CD4-positive, alpha-beta T cell treated with Interferon gamma for 1 hour (primary cell): ENCODE results near the gene UBTD1.
"Not testable (repeated sequence)": the region's sequence is repeated elsewhere in the genome, so short reads cannot be mapped to it uniquely, and the experiment has no call there.

ENCODE experiments used
- DNase-seq: peaks from one replicate; pipeline ENCODE4 v3.0.0-alpha.2; 2020

UBTD1 gene

DNA sequence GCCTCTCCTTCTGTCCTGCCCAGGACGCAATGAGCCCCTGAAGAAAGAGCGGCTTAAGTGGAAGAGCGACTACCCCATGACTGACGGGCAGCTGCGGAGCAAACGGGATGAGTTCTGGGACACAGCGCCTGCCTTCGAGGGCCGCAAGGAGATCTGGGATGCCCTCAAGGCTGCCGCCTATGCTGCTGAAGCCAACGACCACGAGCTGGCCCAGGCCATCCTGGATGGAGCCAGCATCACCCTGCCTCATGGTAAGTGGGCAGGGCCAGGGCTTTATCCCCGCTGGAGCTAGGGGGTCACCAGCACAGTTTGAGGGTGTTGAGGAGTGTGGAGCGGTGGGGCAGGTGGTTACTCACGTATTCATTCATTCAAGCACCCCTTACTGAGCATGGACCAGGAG, 69.2 kb downstream of the UBTD1 start:
- DNase-seq = no peak

DNA sequence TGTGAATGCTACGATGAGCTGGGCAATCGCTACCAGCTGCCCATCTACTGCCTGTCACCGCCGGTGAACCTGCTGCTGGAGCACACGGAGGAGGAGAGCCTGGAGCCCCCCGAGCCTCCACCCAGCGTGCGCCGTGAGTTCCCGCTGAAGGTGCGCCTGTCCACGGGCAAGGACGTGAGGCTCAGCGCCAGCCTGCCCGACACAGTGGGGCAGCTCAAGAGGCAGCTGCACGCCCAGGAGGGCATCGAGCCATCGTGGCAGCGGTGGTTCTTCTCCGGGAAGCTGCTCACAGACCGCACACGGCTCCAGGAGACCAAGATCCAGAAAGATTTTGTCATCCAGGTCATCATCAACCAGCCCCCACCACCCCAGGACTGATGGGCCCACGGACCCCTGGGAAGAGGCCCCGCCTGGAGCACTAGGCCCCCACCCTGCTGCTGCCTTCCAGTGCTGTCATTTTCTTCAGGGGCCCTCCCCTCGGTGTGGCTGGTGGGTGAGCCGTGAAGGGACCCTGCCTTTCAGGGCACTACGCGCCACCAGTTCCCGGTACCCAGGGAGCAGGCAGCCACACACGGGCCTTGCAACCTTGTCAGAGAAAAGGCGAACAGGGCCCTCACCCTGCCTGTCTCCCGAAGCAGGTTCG, 71.5 kb downstream of the UBTD1 start:
- no peak for DNase-seq

DNA sequence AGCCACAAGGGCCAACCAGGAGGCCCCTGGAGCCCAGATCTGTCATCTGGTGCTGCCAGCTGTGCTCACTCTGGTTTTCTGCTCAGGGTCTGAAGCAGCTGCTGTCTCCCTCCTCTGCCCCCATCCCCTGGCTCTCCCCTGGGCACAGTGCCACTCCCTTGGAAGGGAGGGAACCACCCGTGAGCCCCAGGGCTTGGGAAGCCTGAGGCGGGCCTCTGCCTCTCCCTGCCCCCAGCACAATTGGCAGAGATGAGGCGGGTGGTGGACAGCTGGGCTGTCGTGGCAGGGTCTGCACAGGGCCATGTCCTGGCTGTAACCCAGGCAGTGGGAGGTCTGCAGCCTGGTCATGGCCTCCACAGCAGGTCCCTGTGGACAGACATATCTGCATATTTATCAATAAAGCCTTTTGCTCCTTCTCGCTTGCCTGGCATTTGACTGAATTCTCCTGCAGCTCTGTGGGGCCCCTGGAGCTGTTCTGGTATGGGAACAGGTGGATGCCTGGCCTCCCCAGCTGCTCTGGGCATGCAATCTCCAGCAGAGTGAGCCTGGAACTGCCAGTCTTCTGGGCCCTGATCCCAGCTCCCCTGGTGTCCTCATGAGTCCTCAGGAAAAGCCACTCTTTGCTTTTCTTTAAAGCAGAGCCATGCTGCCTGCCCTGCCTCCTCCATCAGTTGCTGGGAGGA, 72.2 kb downstream of the UBTD1 start:
- no peak for DNase-seq

DNA sequence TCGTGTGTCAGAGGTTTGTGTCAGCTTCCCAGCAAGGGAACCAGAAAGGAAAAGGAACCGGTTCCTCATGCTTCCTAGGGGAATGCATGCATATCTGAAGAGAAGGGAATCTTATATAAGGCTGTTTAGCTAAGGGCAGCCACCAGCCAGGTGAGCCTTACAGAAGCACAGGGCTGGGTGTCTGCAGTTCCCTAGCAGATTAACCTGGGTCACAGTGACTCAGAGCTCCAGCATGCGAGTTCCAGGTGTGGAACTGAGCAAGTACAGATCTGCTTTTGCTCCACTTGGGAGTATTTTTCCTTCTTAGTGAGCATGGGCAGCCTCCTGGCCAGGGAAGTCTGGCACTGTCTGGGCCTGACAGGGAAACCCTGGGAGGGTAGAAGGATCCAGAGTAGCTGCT, 72.9 kb downstream of the UBTD1 start:
- no peak for DNase-seq

DNA sequence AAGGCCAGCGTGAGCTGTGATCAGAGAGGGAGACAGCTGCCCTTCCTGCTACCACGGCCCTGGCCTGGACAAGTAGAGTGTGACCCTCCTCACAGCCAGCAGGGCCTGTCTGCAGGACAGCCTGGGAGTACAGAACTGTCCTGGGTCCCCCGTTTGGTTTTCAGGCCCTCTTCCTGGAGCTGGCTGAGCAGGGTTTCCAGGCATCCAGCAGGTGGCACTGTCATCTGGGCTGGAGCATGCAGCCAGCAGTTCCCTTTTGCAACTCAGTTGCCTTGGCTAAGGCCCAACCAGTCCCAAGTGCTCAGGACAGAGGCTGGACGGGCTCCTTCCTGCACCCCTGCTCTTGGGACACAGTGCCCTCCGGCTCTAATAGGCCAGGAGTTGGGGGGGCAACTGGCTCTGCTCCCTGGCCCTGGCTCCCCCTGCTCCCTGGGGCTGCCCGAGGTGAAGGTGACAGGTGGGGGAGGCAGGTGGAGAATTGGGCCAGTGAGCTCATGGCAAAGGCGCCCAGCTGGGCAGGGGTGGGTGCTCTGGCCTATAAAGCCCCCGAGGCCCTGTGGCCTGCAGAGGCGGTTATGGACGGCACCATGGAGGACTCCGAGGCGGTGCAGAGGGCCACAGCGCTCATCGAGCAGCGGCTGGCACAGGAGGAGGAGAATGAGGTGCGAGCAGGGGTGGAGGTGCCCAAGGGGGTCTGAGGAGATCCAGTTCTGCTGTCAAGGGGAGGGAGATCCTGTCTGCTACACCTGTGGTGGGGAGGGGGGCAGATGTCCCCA, 73.7 kb downstream of the UBTD1 start, which contains the start of gene ANKRD2:
Gene ANKRD2 (plus strand): TSS at position 566 of the 776 bp plus-strand sequence. CDS start 10 bp downstream, at position 576.
- peak; percentile 49 for DNase-seq

DNA sequence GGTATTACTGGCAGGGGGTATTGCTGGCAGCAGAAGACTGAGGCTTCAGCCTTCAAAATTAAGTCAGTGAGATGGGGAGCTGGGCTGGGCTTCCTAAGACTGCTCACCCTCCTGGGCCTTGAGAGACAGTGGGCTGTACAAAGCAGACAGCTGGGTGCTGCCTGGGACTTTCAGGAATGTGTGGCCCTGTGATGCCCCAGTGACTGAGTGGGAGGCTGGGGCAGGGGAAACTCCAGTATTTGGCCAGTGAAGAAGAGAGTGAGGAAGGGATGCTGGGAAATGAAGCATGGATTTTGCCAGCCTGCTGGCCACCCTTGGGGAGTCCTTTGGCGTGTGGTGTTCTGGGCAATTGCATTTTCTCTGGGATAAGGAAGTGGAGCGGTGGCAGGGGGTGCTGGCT, 74.3 kb downstream of the UBTD1 start:
- no peak for DNase-seq

DNA sequence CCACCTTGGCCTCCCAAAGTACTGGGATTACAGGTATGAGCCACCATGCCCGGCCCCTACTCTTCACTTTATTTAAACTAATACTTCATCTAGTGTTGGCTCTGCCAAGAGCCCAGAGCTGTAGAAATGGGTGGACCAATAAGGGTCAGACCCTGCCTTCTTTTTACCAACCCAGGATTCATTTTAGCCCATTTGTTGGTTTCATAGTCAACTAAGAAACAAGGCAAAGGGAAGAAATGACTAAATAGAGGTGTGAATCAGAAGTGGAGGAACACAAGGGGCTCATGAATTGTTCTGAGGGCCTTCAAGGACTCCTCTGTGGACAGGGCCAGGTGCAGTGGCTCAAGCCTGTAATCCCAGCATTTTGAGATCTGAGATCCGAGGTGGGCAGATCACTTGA, 74.9 kb downstream of the UBTD1 start:
- DNase-seq = no peak

DNA sequence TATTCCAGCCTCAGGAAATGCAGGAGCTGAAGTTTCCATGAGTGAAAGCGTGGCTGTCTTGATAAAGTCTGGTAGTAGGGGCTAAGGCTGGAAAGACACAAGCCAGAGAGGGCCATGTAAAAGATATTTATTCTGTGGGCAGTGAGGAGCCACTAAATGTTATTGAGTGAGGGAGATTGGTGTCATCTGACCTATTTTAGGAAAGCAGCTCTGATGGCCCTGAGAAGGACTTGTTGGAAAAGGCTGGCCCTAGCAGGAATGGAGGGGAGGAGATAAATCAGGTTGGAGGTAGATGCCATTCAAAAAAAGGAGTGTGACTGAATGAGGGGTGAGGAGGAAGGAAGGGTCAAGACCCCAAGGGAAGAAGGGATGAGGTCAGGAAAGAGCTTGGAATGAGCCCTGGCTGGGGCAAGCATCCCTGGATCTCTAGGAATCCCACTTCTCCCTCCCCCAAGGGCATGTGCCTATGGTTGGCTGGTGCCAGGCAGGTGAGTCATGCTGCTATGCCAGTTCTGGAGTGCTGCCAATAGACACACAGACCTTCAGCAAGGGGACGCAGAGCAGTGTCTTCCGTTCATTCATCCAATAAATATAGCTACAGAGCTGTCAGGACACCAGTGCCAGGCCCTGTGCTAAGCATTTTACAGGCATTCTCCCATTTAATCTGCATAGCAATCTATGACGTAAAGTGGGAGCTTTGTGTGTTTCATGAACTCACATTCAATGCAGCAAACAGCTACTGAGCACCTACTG, 75.8 kb downstream of the UBTD1 start:
- no peak for DNase-seq

DNA sequence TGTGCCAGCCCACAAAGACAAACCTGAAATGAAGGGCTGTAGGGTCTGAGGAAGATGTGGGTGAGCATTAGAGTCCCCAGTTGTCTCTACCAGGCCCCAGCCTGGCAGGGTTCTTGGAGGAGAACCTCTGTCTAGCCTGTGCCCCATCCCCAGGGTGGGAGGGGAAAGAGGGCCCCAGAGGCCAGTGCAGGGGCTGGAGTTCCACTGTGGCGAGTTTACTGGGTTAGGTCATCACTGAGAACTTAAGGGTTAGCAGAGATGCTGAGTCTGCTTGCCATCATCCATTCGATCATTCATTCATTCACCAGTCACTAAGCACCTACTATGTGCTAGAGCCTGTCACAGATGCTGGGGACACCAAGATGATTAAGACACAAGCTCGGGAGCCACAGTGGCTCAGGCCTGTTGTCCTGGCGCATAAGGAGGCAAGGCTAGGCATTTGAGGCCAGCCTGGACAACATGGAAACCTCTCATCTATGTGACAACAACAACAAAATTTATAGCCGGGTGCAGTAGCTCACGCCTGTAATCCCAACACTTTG, 76.5 kb downstream of the UBTD1 start:
- no peak for DNase-seq

DNA sequence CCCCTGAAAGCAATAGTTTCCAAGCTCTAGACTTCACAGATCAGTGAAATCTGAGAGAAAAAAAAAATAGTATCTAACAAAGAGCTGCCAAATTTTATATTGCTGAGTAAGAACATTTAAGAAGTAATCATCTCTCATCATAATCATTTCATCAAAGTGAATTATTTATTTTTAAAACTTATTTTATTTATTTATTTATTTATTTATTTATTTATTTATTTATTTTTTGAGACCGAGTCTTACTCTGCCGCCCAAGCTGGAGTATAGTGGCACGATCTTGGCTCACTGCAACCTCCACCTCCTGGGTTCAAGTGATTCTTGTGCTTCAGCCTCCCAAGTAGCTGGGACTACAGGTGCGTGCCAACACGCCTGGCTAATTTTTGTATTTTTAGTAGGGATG, 77.8 kb downstream of the UBTD1 start:
- DNase-seq = not testable (repeated sequence)

DNA sequence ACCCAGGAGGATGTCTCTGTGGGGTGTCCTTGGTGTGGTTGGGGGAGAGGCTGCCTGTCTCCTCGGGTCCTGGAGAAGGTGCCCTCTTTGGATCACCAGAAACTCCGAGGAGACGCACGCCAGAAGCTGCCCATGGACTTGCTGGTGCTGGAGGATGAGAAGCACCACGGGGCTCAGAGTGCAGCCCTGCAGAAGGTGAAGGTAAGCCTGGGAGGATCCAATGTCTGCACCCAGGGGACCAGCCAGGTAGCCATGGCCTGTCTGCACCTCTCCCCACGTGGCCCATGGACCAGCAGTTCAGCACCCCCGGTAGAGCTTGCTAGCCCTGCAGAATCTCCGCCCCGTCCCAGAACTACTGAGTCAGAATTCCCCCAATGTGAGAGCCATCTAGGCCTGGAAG, 79.0 kb downstream of the UBTD1 start:
- no peak for DNase-seq

DNA sequence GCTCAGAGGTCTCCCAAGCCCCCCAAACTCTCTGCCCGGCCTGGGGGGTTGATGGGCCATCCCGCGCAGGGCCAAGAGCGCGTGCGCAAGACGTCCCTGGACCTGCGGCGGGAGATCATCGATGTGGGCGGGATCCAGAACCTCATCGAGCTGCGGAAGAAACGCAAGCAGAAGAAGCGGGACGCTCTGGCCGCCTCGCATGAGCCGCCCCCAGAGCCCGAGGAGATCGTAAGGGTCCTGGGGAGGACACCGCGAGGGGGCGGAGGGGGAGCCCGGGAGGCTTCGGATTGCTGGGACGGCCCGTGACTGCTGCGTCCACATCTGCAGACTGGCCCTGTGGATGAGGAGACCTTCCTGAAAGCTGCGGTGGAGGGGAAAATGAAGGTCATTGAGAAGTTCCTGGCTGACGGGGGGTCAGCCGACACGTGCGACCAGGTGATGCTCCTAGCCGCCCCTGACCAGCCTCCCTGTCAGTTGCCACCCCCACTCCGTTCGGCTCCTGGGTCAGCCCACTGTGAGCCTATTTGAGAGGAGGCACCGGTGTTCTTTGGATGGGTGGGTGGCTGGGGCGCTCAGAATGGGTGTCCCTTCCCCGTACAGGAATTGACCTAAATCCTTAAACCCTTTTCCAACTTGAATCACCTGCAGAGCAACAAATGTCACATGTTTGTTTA, 79.6 kb downstream of the UBTD1 start:
- no peak for DNase-seq

DNA sequence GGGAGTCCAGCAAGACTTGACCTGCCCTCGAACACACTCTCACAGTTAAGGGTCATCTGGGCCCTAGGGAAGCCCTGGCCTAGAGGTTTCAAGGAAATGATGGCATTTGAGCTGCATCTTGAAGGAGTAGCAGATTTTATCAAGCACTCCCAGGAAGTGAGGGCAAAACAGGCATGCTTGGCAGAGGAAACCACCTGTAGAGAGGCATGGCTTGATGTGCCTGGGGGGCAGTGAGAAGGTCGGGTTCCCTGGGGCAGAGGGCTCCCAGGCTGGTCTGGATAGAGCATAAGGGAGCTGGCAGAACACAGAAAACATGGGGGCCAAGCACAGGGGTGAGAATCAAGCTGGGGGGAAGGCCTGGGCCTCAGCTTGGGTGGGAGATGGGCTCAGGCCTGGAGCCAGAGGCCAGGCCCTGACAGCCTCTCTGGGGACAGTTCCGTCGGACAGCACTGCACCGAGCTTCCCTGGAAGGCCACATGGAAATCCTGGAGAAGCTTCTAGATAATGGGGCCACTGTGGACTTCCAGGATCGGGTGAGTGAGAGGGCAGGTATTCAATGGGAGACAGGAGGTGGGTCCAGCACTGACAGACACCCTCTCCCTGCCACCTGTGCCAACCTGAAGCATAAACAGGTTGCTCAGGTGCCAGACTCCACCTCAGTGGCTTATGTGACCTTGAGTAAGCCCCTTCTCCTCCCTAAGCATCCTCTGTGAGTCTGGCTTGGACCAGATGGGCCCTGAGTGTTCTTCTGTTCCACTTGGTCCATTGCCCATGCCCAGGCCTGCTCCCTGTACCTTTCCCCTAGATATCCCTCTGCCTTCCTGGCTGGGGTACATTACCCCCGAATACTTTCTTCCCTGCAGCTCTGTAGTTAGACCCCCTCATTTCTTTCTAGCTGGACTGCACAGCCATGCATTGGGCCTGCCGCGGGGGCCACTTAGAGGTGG, 82.0 kb downstream of the UBTD1 start:
- DNase-seq = no peak

DNA sequence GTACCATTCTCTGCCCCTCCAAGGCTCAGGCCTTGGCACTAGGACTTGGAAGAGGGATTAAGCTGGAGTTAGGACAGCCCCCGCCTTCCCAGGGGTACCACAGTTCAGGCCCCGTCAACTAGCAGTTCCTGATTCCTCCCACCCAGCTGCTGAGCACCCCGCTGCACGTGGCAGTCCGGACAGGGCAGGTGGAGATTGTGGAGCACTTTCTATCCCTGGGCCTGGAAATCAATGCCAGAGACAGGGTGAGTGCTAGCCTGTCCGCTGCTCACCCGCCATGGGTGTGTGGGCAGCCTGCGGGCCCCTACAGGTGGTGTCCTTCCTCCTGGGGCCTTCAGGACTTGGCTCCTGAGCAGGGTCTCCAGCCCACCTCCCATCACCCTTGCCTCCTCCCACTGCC, 83.4 kb downstream of the UBTD1 start:
- no peak for DNase-seq

DNA sequence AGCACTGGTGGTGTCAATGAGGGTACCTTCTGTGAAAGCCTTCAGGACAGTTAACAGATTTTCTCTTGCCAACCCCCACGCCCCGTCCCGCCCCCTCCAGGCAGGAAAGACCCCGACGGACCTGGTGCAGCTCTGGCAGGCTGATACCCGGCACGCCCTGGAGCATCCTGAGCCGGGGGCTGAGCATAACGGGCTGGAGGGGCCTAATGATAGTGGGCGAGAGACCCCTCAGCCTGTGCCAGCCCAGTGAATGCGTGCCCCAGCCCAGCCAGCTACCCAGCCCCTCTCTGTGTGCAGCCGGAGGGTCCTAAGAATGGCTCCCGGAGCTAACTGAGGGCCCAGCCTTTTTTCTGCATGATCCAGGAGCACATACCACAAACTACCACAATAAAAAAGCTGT, 84.8 kb downstream of the UBTD1 start:
- no peak for DNase-seq

DNA sequence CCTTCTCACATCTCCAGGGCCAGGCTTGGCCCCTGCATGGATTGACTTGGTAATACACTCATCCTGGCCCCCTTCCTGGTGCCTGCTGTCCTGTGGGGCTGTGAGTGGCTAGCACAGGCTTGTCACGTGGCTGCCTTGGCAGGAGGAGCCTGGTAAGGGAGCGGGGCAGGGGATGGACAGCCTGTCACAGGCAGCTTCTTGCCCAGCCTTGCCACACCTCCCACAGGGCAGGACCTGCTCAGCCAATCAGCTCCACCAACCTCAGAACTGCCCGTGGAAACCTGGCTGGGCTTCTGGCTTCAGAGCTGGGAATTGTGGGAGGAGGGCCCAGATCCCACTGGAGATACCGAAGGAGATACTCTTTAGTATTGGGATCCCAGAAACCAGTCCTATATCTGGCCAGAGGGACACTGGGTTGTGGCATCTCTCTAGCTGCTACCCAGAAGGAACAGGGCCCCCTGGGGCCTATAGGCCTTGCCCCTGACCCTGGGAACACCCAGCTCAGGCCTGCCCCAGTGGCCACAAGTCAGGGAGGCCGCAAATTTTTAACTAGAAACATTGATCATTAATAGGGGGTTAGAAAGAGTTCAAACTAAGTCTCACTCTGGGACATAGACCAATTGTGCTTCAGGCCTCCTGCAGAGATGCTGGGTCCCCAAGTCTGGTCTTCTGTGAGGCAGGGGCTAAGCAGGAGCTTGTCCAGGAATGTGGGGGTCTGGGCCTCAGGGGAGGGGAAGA, 85.5 kb downstream of the UBTD1 start, which contains the start of gene HOGA1:
Gene HOGA1 (plus strand): TSS at position 330 of the 738 bp plus-strand sequence. CDS start 315 bp downstream, at position 645.
- DNase-seq = no peak

DNA sequence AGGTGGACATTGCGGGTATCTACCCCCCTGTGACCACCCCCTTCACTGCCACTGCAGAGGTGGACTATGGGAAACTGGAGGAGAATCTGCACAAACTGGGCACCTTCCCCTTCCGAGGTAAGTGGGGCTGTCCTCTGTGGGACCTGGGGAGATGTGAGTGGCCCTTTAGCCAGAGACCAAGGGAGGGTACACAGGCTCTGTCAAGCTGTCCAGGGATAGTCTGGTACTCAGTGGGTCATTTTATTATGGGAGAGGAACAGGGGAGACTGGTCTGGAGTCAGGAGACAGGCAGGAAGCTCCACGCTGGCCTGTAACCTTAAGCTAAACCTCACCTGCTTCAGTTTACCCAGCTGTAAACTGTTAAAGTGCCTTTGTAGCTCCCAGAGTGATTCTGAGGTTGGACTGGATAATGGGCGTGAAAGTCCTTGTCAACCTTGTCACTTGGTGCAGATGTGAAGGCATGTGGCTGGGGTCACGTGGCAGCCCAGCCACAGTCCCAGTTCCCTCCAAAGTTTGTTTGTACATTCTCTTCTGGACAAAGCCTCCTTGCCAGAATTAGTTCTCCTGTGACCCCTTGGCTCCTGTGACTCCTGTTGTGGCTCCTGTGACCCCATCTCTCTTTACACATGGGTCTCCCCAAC, 86.2 kb downstream of the UBTD1 start:
- DNase-seq = no peak

DNA sequence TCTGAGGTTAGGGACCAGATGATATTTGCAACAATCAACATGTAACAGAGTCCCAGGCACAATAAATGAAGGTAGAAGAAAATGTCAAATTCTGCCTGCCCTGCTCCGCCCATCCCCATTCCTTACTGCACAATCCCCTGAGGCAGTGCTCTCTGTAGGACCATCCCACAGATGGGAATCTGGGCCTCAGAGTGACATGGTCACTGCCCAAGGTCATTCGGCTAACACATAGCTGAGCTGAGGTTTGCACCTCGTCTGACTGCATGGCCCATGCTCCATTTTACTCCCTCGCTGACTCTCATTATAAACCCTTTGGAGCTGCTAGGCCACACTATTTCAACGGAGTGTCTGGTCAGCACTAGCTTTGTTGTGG, 86.7 kb downstream of the UBTD1 start:
- no peak for DNase-seq

DNA sequence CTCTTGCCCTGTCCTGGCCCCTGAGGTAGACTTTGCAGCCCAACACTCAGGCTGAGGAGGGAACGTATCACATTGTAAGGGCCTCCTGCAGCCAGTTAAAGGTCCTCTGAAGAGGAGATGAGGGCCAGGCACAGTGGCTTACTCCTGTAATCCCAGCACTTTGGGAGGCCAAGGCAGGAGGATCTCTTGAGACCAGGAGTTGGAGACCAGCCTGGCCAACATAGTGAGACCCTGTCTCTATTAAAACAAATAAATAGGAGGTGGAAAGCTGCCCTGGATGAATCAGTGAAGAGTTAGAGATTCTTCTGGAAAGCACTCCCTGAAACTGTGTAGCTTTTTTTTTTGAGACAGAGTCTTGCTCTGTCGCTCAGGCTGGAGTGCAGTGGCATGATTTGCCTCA, 88.5 kb downstream of the UBTD1 start:
- no peak for DNase-seq

DNA sequence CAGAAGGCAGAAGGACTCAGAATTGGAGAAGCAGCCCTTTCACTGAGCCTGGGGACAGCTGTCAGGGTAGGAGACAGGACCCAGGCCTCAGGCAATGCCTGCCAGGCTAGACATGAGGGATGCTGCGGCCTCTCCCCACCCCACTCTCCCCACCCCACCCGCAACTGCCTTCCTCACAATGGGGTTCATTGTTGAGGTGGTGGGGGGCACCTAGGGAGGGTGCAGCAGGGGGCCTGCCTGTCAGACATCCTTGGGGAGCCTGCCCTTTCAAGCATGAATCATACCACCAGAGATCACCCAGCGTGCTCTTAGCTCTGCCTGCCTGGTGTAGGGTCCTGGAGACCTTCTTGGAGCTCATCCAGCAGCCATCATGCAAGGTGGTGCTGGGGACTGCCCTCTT, 90.8 kb downstream of the UBTD1 start, which contains the start of gene C10orf62:
Gene C10orf62 (plus strand): TSS at position 243 of the 400 bp plus-strand sequence. CDS start 177 bp downstream, outside the sequence.
- DNase-seq = no peak
